GM12878 (cell line): ENCODE results near the gene DNAAF1. TPM values are rescaled to one million over a fixed set of nuclear protein-coding genes. Genes with fewer than 3 reads are reported as not detected.

Experiments used
- ATAC-seq: fragments of 200-7000 bp; cut with Tn5 transposase; 3 replicates; pipeline ENCODE4 v1.9.1; 2020; ENCODE audit warnings: mild to moderate bottlenecking, moderate library complexity
- BruUV-seq: library from RNA; stranded (reverse); fragments of 400-500 nt; replicated peaks from 2 replicates; lab custom pipeline; 2021; lab: Mats Ljungman, UMichigan
- CTCF ChIA-PET: fragments of 300-600 bp; sonication (Branson Sonifier 250); formaldehyde crosslinking; extraction: SDS; loops from one replicate; lab custom pipeline; 2021; ENCODE audit warnings: inconsistent platforms; lab: Yijun Ruan, JAX
- POLR2A ChIA-PET: fragments of 350-600 bp; formaldehyde crosslinking; extraction: SDS; loops from one replicate; lab custom pipeline; 2021; ENCODE audit warnings: inconsistent platforms; lab: Charles Lee
- RAD21 ChIA-PET: fragments of 300-600 bp; sonication (Branson Sonifier 250); formaldehyde crosslinking; loops from one replicate; lab custom pipeline; 2023; ENCODE audit warnings: antibody characterized with exemption; ENCODE audit not compliant: unreplicated experiment; lab: Charles Lee
- SMC1A ChIA-PET: fragments of 300-600 bp; sonication (Branson Sonifier 250); formaldehyde crosslinking; loops from one replicate; lab custom pipeline; 2023; ENCODE audit not compliant: unreplicated experiment, uncharacterized antibody; lab: Charles Lee
- DNase-seq: peaks from one replicate; pipeline ENCODE4 v3.0.0-alpha.2; 2011; ENCODE audit warnings: low read depth, low spot score
- FAIRE-seq: peaks from 3 replicates; lab custom pipeline; 2011; peaks lifted over from hg19 to GRCh38; lab: Jason Lieb, UNC
- H2AFZ ChIP-seq: 2 replicates; pipeline ENCODE4 v1.6.0; 2011; ENCODE audit warnings: low read depth, low read length, control low read depth; ENCODE audit not compliant: control insufficient read depth
- H3K27ac ChIP-seq: 2 replicates; pipeline ENCODE4 v1.5.1; 2011; ENCODE audit warnings: control low read depth; ENCODE audit not compliant: control insufficient read depth, insufficient read depth
- H3K27me3 ChIP-seq, 2 experiments: replicated peaks in 1 of 2; 2 replicates each; pipeline versions ENCODE4 v1.6.0 to v1.6.1; 2011; ENCODE audit warnings: low read length in 1 of 2; ENCODE audit not compliant: control insufficient read depth in 2 of 2, insufficient read depth in 2 of 2
- H3K36me3 ChIP-seq, 2 experiments: 2 replicates each; pipeline ENCODE4 v1.5.1; 2011; ENCODE audit warnings: low read length in 1 of 2; ENCODE audit not compliant: control insufficient read depth in 2 of 2, insufficient read depth in 2 of 2
- H3K4me1 ChIP-seq: 2 replicates; pipeline ENCODE4 v1.6.1; 2011; ENCODE audit warnings: mild to moderate bottlenecking, low read length, moderate library complexity, mixed read lengths; ENCODE audit not compliant: control insufficient read depth, insufficient read depth
- H3K4me2 ChIP-seq: 2 replicates; pipeline ENCODE4 v1.6.0; 2011; ENCODE audit warnings: control low read depth; ENCODE audit not compliant: control insufficient read depth, insufficient read depth
- H3K4me3 ChIP-seq: fragments of 200-600 bp; sonication (generic); 2 replicates; pipeline ENCODE4 v1.5.1; 2016
- H3K79me2 ChIP-seq: 2 replicates; pipeline ENCODE4 v1.6.0; 2011; ENCODE audit warnings: low read length; ENCODE audit not compliant: control insufficient read depth, insufficient read depth
- H3K9ac ChIP-seq: 2 replicates; pipeline ENCODE4 v1.8.0; 2011; ENCODE audit warnings: low read length, control low read depth, mixed read lengths; ENCODE audit not compliant: control insufficient read depth, insufficient read depth
- H3K9me3 ChIP-seq: replicated peaks from 3 replicates; pipeline ENCODE4 v1.5.1; 2011; ENCODE audit warnings: mild to moderate bottlenecking, low read length; ENCODE audit not compliant: control insufficient read depth, insufficient read depth
- H4K20me1 ChIP-seq: 2 replicates; pipeline ENCODE4 v1.6.0; 2011; ENCODE audit not compliant: control insufficient read depth, insufficient read depth
- KAT2A ChIP-seq: conservative IDR thresholded peaks from 2 replicates; pipeline ENCODE4 v1.6.1; 2011; ENCODE audit warnings: low read depth, low read length; ENCODE audit not compliant: control insufficient read depth
- MTA3 ChIP-seq: IDR thresholded peaks from 2 replicates; pipeline ENCODE4 v1.6.1; 2012; ENCODE audit warnings: low read length, inconsistent platforms, borderline replicate concordance
- NFYA ChIP-seq: IDR thresholded peaks from 2 replicates; pipeline ENCODE4 v1.6.1; 2011; ENCODE audit warnings: low read depth, mild to moderate bottlenecking, low read length, improper control_type of control experiment, borderline replicate concordance
- WGBS: methylation state at CpG from one replicate; pipeline ENCODE4 v1.1.6; 2016; ENCODE audit warnings: low lambda C conversion rate; ENCODE audit not compliant: insufficient replicate concordance, insufficient coverage; ENCODE audit errors: missing lambda C conversion rate; 5-methylcytosine and 5-hydroxymethylcytosine counted together
- in situ Hi-C: fragments of 300-500 bp; cut with MboI; formaldehyde crosslinking; loops from 9 replicates; pipeline ENCODE4 v1.14.3; 2018; ENCODE audit warnings: mixed read lengths
- intact Hi-C: fragments of 100-400 bp; cut with micrococcal nuclease; formaldehyde crosslinking; loops from one replicate; pipeline ENCODE4 v1.14.2; 2022; ENCODE audit not compliant: unreplicated experiment
- polyA plus RNA-seq, 11 experiments: library from polyadenylated mRNA; depleted of rRNA in 4 of 11; unstranded in 6 of 11; stranded (reverse) in 5 of 11; fragments of >200 nt; fragmentation: Nextera tagmentation in 4 of 11; fragmentation: Illumina TruSeq in 1 of 11; extraction: Ambion mirVana in 4 of 11; extraction: Trizol in 1 of 11; gene quantifications; 1 replicate in 1 of 11; 2 replicates in 10 of 11; pipeline versions ENCODE4 v1.2.1 to v1.2.3, GENCODE V29; 2011 to 2016; ENCODE audit warnings: inconsistent platforms in 2 of 11, missing spikeins in 2 of 11, low read depth in 1 of 11
- total RNA-seq, 4 experiments: library from RNA; depleted of rRNA in 3 of 4; stranded (reverse); fragments of >200 nt in 3 of 4; fragmentation: Illumina TruSeq in 1 of 4; extraction: Trizol in 1 of 4; gene quantifications; 2 replicates each; pipeline versions ENCODE4 v1.2.1 to v1.2.3, GENCODE V29; 2013 to 2021
- TF ChIP-seq, protein P1 (sequence below), 3 experiments: IDR thresholded peaks in 2 of 3; conservative IDR thresholded peaks in 1 of 3; 2 replicates each; pipeline ENCODE4 v1.5.1; 2011; ENCODE audit warnings: low read depth in 3 of 3, low read length in 3 of 3, mild to moderate bottlenecking in 3 of 3, control low read depth in 2 of 3, moderate library complexity in 2 of 3, inconsistent platforms in 1 of 3, mixed read lengths in 1 of 3; ENCODE audit not compliant: control insufficient read depth in 2 of 3, insufficient read depth in 1 of 3; ENCODE audit errors: extremely low read depth in 1 of 3

DNAAF1 gene
- total and polyA plus RNA-seq, 10 of the 15 experiments (the other 5 are each of a cell fraction or from before 2014, with no cell fraction given) = 0.02 to 0.76 (median 0.08) TPM; not detected in 6

DNA sequence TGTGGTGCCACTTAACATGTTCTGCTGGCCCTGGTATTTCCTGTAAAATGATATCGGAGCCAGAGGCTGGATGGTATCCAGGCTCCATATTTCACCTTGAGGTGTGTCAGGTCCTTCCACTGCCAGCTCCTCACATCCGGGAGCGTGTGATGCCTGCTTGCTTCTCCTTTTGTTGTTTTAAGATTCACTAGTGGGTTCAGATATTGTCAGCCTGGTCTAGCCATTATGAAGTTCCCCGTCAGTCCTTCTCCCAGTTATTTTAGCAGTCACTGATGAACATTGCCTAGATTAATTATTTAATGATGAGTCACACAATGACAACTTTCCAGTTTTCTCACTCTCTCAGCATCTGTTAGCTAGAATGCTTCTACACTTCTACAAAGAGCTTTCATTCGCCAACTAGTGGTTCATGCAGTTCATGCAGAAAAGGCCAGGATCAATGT lies 11.3 kb downstream of the DNAAF1 start:
- Histone ChIP-seq H3K79me2 (no peaks in the 10 kb centered on the region), H2AFZ (no peak overlapping the region), H3K9me3 (no peaks in the 10 kb centered on the region), H3K4me1 (no peaks in the 10 kb centered on the region), H3K4me2 (no peak overlapping the region), H3K27ac (no peak overlapping the region), H3K36me3 (no peaks in the 10 kb centered on the region), H3K4me3 (no peak overlapping the region)
- FAIRE-seq = peak; percentile 18
- no peak for DNase-seq
- POLR2A ChIA-PET = no interaction called here
- TF ChIP-seq KAT2A (no peak), NFYA (no peak), MTA3 (no peak)
- TF ChIP-seq, protein P1, sequence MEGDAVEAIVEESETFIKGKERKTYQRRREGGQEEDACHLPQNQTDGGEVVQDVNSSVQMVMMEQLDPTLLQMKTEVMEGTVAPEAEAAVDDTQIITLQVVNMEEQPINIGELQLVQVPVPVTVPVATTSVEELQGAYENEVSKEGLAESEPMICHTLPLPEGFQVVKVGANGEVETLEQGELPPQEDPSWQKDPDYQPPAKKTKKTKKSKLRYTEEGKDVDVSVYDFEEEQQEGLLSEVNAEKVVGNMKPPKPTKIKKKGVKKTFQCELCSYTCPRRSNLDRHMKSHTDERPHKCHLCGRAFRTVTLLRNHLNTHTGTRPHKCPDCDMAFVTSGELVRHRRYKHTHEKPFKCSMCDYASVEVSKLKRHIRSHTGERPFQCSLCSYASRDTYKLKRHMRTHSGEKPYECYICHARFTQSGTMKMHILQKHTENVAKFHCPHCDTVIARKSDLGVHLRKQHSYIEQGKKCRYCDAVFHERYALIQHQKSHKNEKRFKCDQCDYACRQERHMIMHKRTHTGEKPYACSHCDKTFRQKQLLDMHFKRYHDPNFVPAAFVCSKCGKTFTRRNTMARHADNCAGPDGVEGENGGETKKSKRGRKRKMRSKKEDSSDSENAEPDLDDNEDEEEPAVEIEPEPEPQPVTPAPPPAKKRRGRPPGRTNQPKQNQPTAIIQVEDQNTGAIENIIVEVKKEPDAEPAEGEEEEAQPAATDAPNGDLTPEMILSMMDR (IDR thresholded peaks at IDR 0.05 in 2 of 3, conservative IDR thresholded peaks at IDR 0.05 in 1 of 3; ENCODE audit: control insufficient read depth in 2 of 3, extremely low read depth in 1 of 3, insufficient read depth in 1 of 3, low read depth in 3 of 3, low read length in 3 of 3) = 0 out of 6 replicates have a peak, but pooled peaks of 1 of the 3 experiments have one; percentile 3
- TF ChIP-seq, all 136 proteins: peak for 1
- intact Hi-C loops = no loop called here
- ChIA-PET SMC1A (no interaction called here), RAD21 (interaction anchor here (0.7 kb wide), 1 partner anchor 52 kb away, joined by 4 read pairs; no protein-coding TSS in a partner anchor), CTCF (interaction anchor here (0.8 to 1.4 kb wide), 3 partner anchors 11 to 90 kb away, joined by 3 to 5 read pairs (median 3); partner anchors contain the start of gene TAF1C)
- in situ Hi-C loops = no loop called here
- no TSS peak for BruUV-seq
- no peaks in the 10 kb centered on the region for H4K20me1 ChIP-seq
- ATAC-seq = no peak; the same call in 2 of the 3 replicates
- peaks cover 0 to 2% of the 10 kb centered on the region in 2 experiments; a peak in 1 of 4 replicates for H3K27me3 ChIP-seq
- H3K9ac ChIP-seq = no peak overlapping the region
- 66% methylated on average over 5 of the region's 5 CpGs for WGBS
